Stomach (tissue), 9 donors: ENCODE results near the gene SERINC5. TPM values are rescaled to one million over a fixed set of nuclear protein-coding genes. Genes with fewer than 3 reads are reported as not detected.

Source experiments
- DNase-seq, 2 donors: peaks; one replicate each; pipeline versions ENCODE4 v3.0.0 to v3.0.0-alpha.2; 2013 to 2019
- H3K27ac ChIP-seq, 5 donors: fragments of 200-600 bp in 4 of 5; sonication (generic) in 4 of 5; one replicate each; pipeline ENCODE4 v1.5.1; 2013 to 2019; ENCODE audit warnings: mild to moderate bottlenecking in 1 of 5, moderate library complexity in 1 of 5
- H3K27me3 ChIP-seq, 3 donors: fragments of 200-600 bp; sonication (generic); one replicate each; pipeline ENCODE4 v1.5.1; 2017 to 2019; ENCODE audit warnings: mixed run types in 1 of 3
- H3K36me3 ChIP-seq, 4 donors: fragments of 200-600 bp; sonication (generic); 1 replicate in 3 of 4; 2 replicates in 1 of 4; pipeline ENCODE4 v1.5.1; 2016 to 2019
- H3K4me1 ChIP-seq, 4 donors: fragments of 200-600 bp; sonication (generic); one replicate each; pipeline ENCODE4 v1.5.1; 2016 to 2019
- H3K4me3 ChIP-seq, 4 donors: fragments of 200-600 bp; sonication (generic) in 3 of 4; one replicate each; pipeline ENCODE4 v1.5.1; 2016 to 2019; ENCODE audit warnings: mild to moderate bottlenecking in 1 of 4
- H3K9me3 ChIP-seq, 4 donors: fragments of 200-600 bp; sonication (generic); one replicate each; pipeline ENCODE4 v1.5.1; 2016 to 2019
- EP300 ChIP-seq: sonication (generic); formaldehyde crosslinking; IDR thresholded peaks from one replicate; pipeline ENCODE4 v1.6.1; 2017; ENCODE audit warnings: antibody characterized with exemption
- POLR2A ChIP-seq, 4 donors: fragments of 450-650 bp; IDR thresholded peaks; one replicate each; pipeline ENCODE4 v1.6.1; 2016; ENCODE audit warnings: antibody characterized with exemption in 4 of 4, control low read depth in 2 of 4, mild to moderate bottlenecking in 1 of 4, moderate library complexity in 1 of 4
- POLR2AphosphoS5 ChIP-seq, 3 donors: sonication (generic); formaldehyde crosslinking; IDR thresholded peaks; one replicate each; pipeline ENCODE4 v1.6.1; 2016; ENCODE audit warnings: antibody characterized with exemption in 3 of 3
- WGBS, 5 donors: extraction: QIAGEN DNeasy Blood & Tissue Kit in 3 of 5; methylation state at CpG; one replicate each; pipeline versions ENCODE4 v1.1.5 to v1.1.7; 2013 to 2018; 5-methylcytosine and 5-hydroxymethylcytosine counted together
- intact Hi-C: fragments of 100-400 bp; cut with DNase I; formaldehyde crosslinking; loops from one replicate; pipeline ENCODE4 v1.15.1; 2023; ENCODE audit warnings: low total_unique reads
- polyA plus RNA-seq, 3 donors: library from polyadenylated mRNA; stranded (reverse); fragments of 200-250 nt; gene quantifications; one replicate each; pipeline ENCODE4 v1.2.3, GENCODE V29; 2013
- total RNA-seq, 5 donors: library from RNA; depleted of rRNA; stranded (reverse); fragments of >200 nt; gene quantifications; one replicate each; pipeline versions ENCODE4 v1.1.0 to v1.2.3, GENCODE V29; 2014 to 2016
- TF ChIP-seq, protein P1 (sequence below), 7 experiments: fragments of 450-650 bp in 4 of 7; fragments of 200-600 bp in 3 of 7; sonication (generic) in 3 of 7; IDR thresholded peaks; one replicate each; pipeline ENCODE4 v1.5.1; 2016 to 2019; ENCODE audit warnings: antibody characterized with exemption in 7 of 7, control low read depth in 2 of 7, mild to moderate bottlenecking in 1 of 7
- donor health status: healthy with polysubstance abuse.
- donor health status: Bipolar disorder and iron deficiency.
- donor health status: healthy.

The SERINC5 gene
- total and polyA plus RNA-seq, 8 donors, result 2.4 to 71.4 (median 18.7) TPM

DNA sequence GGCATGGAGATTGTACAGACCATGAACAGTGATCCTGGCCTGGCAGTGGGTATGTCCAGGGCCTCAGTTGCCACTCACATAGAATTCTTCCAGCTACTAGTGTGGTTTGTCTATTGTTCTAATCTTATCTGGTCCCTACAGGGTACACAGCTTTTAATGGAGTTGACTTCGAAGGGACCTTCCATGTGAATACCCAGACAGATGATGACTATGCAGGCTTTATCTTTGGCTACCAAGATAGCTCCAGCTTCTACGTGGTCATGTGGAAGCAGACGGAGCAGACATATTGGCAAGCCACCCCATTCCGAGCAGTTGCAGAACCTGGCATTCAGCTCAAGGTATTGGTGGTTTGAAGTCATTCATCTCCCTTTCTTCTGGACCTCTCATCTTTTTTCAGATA is 176.9 kb downstream of the SERINC5 start:
- H3K4me3 ChIP-seq, result no peak overlapping the region
- H3K9me3 ChIP-seq, result no peaks in the 10 kb centered on the region
- DNase-seq, result no peak
- WGBS, 5 donors, result 73 to 81% (median 79%) methylated on average over 4 of the region's 4 CpGs
- no peak overlapping the region for H3K27ac ChIP-seq
- H3K4me1 ChIP-seq, result peaks cover 7 to 13% (median 10%) of the 10 kb centered on the region in 4 donors
- H3K36me3 ChIP-seq, result peaks cover 0 to 5% (median 0%) of the 10 kb centered on the region in 4 donors
- no peaks in the 10 kb centered on the region for H3K27me3 ChIP-seq
- TF ChIP-seq EP300 (no peak), POLR2AphosphoS5 (IDR thresholded peaks at IDR 0.05) (no peak), POLR2A (IDR thresholded peaks at IDR 0.05) (no peak)
- TF ChIP-seq, protein P1, sequence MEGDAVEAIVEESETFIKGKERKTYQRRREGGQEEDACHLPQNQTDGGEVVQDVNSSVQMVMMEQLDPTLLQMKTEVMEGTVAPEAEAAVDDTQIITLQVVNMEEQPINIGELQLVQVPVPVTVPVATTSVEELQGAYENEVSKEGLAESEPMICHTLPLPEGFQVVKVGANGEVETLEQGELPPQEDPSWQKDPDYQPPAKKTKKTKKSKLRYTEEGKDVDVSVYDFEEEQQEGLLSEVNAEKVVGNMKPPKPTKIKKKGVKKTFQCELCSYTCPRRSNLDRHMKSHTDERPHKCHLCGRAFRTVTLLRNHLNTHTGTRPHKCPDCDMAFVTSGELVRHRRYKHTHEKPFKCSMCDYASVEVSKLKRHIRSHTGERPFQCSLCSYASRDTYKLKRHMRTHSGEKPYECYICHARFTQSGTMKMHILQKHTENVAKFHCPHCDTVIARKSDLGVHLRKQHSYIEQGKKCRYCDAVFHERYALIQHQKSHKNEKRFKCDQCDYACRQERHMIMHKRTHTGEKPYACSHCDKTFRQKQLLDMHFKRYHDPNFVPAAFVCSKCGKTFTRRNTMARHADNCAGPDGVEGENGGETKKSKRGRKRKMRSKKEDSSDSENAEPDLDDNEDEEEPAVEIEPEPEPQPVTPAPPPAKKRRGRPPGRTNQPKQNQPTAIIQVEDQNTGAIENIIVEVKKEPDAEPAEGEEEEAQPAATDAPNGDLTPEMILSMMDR (IDR thresholded peaks at IDR 0.05), result no peak
- intact Hi-C loops, result no loop called here

DNA sequence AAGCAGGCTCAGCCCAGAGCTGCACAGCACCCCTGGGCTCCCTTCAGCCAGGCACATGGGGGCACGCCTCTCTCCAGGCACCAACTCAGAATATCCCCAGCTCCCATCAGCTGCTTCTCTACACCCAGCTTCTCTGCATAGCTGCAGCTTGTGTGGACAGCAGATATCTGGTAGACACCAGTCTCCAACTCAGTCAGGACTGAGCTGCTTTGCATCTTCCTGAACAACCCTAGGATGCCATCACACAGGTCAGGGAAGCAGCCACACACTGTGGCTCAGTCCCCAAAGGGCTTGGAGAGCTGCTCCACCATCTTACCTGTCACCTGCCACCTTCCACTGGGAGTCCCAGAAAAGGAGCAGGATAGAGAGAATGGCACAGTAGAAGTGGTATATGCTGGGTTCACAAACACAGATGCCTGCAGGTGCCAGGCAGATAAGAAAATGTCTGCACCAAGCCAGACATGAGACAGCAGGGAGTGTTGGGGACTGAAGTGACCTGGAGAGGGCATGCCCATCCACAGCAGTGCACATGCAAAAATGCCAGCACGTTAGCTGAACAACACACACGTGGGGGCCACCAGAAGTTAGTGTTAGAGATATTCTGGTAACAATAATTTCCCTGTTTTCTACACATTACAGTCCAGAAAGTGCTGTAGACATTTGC is 178.7 kb downstream of the SERINC5 start:
- no peaks in the 10 kb centered on the region for H3K9me3 ChIP-seq
- no peak overlapping the region for H3K27ac ChIP-seq
- intact Hi-C loops, result no loop called here
- H3K27me3 ChIP-seq, result no peaks in the 10 kb centered on the region
- peaks cover 0 to 5% (median 0%) of the 10 kb centered on the region in 4 donors for H3K36me3 ChIP-seq
- TF ChIP-seq POLR2AphosphoS5 (IDR thresholded peaks at IDR 0.05) (no peak), EP300 (no peak)
- TF ChIP-seq, protein P1 (IDR thresholded peaks at IDR 0.05), result no peak
- 81 to 90% (median 87%) methylated on average over 3 of the region's 3 CpGs for WGBS, 5 donors
- peaks cover 0 to under 1% (median 0%) of the 10 kb centered on the region in 4 donors for H3K4me1 ChIP-seq
- no peak overlapping the region for H3K4me3 ChIP-seq
- no peak for DNase-seq

DNA sequence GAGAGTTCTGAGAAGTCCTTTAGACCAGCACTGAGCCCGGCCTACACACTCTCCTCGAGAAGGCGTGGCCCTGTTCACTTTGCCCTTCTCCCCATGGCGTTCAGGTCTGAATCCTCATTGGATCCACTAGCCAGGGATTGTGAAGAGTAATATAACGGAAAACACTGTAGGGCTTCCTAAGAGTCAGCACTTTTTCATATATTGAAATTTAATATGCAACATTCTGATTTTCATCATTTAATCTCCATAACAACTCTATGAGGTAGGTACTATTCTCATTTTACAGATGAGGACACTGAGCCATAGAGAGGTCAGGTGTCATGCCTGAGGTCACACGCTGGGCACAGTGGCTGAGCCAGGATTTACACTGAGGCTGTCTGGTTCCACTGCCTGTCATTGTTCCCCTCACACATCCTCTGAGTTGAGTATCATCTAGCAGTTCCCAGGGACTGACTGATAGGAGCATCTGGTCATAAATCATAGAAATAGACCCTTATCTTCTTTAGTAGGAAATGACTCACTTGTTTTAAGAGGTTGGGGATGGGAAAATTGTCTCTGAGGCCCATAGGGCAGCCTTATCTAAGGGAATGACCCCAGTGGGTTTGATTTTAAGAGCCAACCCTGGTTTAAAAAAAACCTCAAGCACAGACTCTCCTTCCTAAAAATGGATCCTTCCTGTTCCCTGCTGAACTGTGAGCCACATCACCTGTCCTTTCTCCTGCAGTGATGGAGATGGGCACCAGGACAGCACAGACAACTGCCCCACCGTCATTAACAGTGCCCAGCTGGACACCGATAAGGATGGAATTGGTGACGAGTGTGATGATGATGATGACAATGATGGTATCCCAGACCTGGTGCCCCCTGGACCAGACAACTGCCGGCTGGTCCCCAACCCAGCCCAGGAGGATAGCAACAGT is 179.5 kb downstream of the SERINC5 start:
- no peak for DNase-seq
- H3K36me3 ChIP-seq, result peaks cover 0 to 5% (median 0%) of the 10 kb centered on the region in 4 donors
- no peaks in the 10 kb centered on the region for H3K4me1 ChIP-seq
- 90 to 94% (median 93%) methylated on average over 10 of the region's 10 CpGs for WGBS, 5 donors
- H3K9me3 ChIP-seq, result no peaks in the 10 kb centered on the region
- intact Hi-C loops, result no loop called here
- H3K27ac ChIP-seq, result no peak overlapping the region
- H3K27me3 ChIP-seq, result no peaks in the 10 kb centered on the region
- no peak overlapping the region for H3K4me3 ChIP-seq
- TF ChIP-seq POLR2AphosphoS5 (IDR thresholded peaks at IDR 0.05), result no peak

DNA sequence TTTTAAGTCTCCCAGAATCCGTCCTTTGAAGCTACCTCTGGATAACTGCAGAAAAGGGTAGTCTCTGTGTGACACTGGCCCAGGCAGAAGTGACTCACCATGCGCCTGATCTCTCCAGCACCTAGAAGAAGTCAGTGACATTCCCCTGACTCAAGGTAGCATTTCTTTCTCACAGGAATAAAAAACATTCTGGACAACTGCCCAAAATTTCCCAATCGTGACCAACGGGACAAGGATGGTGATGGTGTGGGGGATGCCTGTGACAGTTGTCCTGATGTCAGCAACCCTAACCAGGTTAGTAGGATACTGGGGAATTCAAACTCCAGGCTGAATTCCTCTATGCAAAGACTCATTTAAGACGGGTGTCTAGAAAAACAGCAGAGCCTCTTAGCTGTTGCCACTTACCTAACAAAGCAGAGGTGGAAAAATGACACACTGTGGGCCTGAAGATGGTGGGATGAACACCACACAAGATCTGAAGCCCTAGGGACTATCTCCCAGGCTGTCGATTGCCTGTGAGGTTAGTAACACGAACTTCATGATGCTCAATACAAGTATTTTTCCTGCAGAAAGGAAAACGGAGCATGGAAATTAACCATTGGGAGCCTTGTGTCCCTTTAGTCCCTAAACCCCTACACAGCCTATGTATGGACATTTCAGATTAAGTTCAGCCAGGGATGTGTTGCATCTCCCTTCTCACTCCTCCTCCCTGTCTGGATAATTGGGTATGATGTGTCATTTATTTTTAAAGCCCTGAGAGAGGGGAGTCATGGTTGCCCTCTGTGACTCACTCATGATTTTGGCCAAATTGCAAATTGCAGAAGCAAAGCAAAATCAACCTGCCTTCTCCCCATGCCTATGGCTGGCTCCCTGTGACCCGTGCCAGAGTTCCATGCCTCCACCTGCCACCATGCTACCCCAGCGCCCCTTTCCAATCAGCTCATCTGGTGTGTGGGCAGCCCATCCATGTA is 183.5 kb downstream of the SERINC5 start:
- intact Hi-C loops, result no loop called here
- no peaks in the 10 kb centered on the region for H3K36me3 ChIP-seq
- H3K27ac ChIP-seq, result no peak overlapping the region
- 91 to 92% (median 91%) methylated on average over 10 of the region's 10 CpGs for WGBS, 5 donors
- no peak for TF ChIP-seq EP300
- TF ChIP-seq POLR2AphosphoS5 (IDR thresholded peaks at IDR 0.05), result no peak
- TF ChIP-seq, protein P1 (IDR thresholded peaks at IDR 0.05), result no peak
- no peak for TF ChIP-seq POLR2A (IDR thresholded peaks at IDR 0.05)
- H3K4me3 ChIP-seq, result no peak overlapping the region
- no peaks in the 10 kb centered on the region for H3K9me3 ChIP-seq
- H3K4me1 ChIP-seq, result peaks cover 0 to 4% (median 0%) of the 10 kb centered on the region in 4 donors
- H3K27me3 ChIP-seq, result no peaks in the 10 kb centered on the region
- DNase-seq, result no peak
